ENCODE measurements around the gene KRT16.
"Not testable (repeated sequence)": the region's sequence is repeated elsewhere in the genome, so short reads cannot be mapped to it uniquely, and the experiment has no call there.

Gene KRT16

DNA sequence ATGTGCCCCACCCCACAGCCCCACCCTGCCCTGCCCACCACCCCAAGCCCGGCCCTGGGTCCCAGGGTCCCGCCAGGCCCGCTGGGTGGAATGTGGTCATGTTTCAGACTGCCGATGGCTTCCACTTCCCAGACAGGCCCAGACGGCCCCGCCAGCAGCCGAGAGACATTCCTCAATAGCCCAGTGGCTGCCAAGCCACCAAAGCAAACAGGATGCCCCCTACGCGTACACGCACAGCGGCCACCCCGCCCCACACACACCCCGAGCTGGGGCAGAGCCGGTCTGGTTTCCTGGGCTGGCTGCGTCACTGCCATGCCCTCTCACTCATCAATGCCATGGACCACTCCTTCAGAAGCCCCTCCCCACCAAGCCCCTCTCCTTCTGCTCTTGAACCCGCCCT lies 13.0 kb upstream of the KRT16 start:
- H3K4me3 ChIP-seq (replicated peaks; ENCODE audit: low read depth, low read length), result no peak overlapping the region
- TF ChIP-seq, protein P1, sequence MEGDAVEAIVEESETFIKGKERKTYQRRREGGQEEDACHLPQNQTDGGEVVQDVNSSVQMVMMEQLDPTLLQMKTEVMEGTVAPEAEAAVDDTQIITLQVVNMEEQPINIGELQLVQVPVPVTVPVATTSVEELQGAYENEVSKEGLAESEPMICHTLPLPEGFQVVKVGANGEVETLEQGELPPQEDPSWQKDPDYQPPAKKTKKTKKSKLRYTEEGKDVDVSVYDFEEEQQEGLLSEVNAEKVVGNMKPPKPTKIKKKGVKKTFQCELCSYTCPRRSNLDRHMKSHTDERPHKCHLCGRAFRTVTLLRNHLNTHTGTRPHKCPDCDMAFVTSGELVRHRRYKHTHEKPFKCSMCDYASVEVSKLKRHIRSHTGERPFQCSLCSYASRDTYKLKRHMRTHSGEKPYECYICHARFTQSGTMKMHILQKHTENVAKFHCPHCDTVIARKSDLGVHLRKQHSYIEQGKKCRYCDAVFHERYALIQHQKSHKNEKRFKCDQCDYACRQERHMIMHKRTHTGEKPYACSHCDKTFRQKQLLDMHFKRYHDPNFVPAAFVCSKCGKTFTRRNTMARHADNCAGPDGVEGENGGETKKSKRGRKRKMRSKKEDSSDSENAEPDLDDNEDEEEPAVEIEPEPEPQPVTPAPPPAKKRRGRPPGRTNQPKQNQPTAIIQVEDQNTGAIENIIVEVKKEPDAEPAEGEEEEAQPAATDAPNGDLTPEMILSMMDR (IDR thresholded peaks at IDR 0.05; ENCODE audit: low read depth, low read length, missing control alignments), result no peak
- no peak for DNase-seq (ENCODE audit: extremely low read depth, low read depth)

DNA sequence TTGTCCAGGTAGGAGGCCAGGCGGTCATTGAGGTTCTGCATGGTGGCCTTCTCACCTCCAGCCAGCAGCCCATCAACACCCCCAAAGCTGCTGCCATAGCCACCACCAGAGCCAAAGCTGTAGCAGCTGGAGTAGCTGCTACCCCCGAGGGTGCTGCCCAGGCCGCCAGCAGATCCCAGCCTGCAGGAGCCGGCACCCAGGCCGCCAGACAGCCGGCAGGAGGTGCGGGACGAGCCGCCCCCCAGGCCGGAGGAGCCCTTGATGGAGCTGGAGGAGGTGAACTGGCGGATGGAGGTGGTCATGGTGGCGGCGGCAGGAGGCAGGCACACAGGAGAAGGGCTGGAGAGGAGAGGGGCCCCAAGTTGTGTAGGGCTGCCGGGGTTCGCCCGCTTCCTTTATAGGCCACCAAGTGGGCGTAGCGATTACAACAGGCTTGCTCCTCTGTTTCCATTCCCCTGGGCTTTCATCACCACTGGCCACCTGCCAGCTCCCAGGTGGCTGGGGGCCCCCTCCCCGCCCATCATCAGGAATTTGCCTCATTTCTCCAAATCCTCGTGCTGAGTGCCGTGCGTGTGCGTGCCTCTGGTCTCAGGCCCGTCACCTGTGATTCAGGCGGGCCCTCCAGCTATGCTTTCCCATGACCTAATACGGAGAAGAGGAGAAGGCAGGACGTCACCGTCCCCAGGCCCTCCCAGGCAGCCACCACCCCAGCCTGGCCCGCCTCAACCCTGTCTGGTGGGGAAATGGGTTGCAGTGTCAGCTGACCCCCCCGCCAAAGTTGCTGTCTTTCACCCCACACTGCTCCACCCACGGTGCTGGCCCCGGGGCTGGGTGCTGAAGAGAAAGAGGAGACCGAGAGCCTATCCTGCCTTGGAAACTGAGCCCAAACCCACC lies 11.9 kb upstream of the KRT16 start, which contains the start of gene KRT17:
Gene KRT17, minus strand, starts transcription at position 368 of the 894 bp plus-strand sequence. Its CDS starts 66 bp downstream, at position 302.
- H3K4me3 ChIP-seq (replicated peaks; ENCODE audit: low read depth, low read length), result no peak within 1 kb of the TSS
- TF ChIP-seq, protein P1 (IDR thresholded peaks at IDR 0.05; ENCODE audit: low read depth, low read length, missing control alignments), result no peak
- DNase-seq (ENCODE audit: extremely low read depth, low read depth), result no peak

DNA sequence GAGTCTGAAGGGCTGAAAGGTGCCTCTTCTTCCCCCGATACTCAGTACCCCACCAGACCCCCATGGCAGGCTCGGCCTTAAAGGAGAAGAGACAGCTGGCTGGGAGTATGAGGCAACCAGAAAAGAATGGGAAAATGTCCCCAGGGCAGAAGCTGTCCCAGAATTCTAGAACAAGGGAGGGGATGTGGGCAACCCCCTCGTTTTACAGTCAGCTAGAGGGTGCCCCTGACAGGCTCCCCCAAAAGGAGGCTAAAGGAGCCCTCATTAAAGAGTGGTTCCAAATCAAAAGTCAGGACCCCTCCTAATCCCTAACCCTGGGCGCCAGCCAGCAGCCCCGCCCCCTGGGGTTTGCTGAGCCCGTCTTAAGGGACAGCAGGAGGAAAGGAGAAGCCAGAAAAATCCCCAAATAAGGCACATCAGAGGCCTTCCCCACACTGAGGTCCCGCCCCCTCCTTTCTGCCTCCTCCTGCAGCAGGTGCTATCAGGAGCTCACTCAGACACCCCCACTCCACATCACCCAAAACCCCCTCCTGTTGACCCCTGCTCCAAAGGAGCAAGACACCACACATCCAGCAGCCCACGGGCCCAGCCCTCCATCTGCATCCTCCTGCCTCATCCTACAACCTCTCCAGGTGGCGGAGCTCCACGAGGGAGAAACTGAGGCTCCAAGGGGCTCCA lies 10.8 kb upstream of the KRT16 start:
- DNase-seq (ENCODE audit: extremely low read depth, low read depth); H3K4me3 ChIP-seq (replicated peaks; ENCODE audit: low read depth, low read length): not testable (repeated sequence)

DNA sequence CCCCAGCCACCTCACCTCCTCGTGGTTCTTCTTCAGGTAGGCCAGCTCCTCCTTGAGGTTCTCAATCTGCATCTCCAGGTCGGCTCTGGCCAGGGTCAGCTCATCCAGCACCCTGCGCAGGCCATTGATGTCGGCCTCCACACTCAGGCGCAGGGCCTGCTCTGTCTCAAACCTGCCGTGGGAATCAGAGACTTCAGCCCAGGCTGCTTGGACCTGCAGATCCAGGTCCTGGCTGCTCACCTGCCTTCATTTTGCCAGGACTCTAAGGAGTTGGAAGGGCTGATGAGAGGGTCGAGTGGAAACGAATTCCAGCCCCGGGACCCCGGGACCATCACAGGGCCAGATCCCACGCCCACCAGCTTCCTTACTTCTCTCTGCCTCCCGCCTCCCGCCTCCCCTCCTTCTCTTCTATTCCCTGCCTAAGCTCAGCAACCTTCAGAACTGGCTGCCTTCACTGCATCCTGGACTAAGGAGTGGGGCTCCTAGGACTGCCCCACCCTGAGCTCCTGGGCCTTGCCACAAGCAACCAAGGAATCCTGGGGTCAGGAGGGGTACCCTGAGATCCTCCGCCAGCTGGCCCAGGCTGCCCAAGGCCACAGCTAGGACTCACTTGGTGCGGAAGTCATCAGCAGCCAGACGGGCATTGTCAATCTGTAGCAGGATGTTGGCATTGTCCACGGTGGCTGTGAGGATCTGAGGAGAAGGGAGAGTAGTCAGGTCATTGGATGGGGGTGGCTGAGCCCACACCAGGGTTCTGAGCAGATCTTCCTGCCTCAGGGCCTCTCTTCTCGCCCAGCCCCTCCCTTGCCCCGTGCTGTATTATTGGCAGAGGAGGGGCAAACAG lies 10.0 kb upstream of the KRT16 start:
- not testable (repeated sequence) for DNase-seq (ENCODE audit: extremely low read depth, low read depth); H3K4me3 ChIP-seq (replicated peaks; ENCODE audit: low read depth, low read length)

DNA sequence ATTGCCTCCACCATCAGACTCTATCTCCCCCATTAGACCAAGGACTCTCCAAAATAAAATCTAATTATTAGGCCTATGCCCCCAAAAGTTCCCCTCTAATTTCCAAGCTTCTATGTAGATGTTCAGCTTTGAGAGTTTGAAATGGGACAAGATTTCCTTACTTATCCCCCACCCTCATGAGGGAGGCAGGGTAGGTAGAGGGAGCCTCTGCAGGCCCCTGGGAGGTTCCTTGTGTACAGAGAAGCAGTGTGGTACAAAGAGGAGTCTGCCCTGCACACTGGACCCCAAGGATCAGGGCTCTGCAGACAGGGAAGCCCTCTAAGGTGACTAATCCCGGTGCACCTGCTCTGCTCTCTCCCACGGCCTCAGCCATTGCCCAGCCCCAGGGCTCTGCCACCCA lies 9.3 kb upstream of the KRT16 start:
- TF ChIP-seq, protein P1 (IDR thresholded peaks at IDR 0.05; ENCODE audit: low read depth, low read length, missing control alignments), result no peak
- no peak for DNase-seq (ENCODE audit: extremely low read depth, low read depth)
- H3K4me3 ChIP-seq (replicated peaks; ENCODE audit: low read depth, low read length), result no peak overlapping the region

DNA sequence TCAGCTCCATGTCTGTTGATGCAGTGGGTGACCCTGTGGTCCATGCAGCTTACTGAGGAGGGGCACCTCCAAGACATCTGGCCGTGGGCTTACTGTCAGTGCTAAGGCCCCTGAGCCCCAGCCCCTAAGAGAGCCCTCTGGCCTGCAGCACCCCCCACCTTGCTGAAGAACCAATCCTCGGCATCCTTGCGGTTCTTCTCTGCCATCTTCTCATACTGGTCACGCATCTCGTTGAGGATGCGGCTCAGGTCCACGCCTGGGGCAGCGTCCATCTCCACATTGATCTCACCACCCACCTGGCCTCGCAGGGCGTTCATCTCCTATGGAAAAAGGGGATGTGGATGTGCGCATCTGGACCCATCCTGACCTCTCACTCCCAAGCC lies 8.9 kb upstream of the KRT16 start:
- not testable (repeated sequence) for H3K4me3 ChIP-seq (replicated peaks; ENCODE audit: low read depth, low read length); DNase-seq (ENCODE audit: extremely low read depth, low read depth)

DNA sequence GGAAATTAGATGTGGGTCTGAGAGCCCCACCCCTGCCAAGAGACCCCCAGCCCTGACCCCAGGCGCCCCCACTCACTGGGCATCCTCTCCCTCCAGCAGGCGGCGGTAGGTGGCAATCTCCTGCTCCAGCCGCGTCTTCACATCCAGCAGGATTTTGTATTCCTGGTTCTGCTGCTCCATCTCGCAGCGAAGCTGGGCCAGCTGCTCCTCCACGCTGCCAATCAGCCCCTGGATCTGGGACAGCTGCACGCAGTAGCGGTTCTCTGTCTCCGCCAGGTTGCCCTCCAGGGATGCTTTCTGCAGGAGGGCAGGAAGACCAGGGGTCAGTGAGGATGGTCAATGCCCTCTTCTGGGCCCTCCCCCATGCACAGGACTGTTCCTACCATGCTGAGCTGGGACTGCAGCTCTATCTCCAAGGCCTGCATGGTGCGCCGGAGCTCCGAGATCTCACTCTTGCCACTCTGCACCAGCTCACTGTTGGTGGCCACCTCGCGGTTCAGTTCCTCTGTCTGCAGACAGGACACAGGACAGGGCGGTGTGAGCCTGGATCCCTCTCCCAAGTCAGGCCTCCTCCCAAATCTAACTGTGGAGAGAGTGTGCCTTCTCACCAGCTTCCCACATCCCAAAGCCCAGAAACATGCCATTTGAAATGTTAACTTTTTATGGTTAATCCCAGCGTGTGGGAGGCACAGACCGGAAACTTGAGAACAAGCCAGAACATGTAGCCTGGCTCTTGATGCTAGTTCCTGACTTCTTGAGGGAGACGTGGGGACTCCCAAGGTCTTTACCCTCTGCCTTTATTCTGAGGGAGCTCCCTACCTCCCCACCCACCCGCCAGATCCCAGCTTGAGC lies 8.2 kb upstream of the KRT16 start:
- TF ChIP-seq, protein P1 (IDR thresholded peaks at IDR 0.05; ENCODE audit: low read depth, low read length, missing control alignments), result no peak
- H3K4me3 ChIP-seq (replicated peaks; ENCODE audit: low read depth, low read length), result no peak overlapping the region
- peak; percentile 32 for DNase-seq (ENCODE audit: extremely low read depth, low read depth)

DNA sequence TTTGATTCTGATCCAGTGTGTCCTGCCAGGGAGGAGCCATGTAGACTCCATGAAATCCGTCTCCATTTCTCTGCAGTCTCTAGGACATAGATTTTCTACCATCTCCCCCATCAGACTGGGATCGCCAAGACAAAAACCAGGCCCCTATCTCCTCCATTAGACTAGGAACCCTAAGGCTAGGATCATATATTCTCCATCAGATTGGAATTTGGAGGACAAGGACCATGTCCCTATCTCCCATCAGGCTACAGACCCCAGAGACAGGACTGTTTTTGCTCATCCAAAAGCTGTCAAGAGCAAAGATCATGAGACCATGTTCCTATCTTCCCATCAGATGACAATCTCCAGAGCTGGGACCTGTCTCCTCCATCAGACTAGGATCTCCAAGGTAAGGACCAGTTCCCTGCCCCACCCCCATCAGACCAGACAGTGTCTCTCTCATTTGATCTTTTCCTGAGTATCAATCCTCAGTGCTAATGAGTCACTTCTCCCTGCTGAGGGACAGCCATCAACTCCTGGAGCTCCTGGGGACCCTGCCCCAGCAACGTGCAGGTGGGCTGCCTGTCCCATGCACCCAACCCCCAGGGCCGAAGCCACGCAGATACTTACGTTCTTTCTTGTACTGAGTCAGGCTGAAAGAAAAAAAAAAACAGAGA lies 7.5 kb upstream of the KRT16 start:
- not testable (repeated sequence) for H3K4me3 ChIP-seq (replicated peaks; ENCODE audit: low read depth, low read length); DNase-seq (ENCODE audit: extremely low read depth, low read depth)
